HG02840 (cell line): ENCODE results near the gene CDADC1.

ENCODE experiments used
- ATAC-seq: cut with Tn5 transposase; IDR thresholded peaks from one replicate; pipeline ENCODE4 v1.9.1; 2021; ENCODE audit warnings: mild to moderate bottlenecking, moderate library complexity, moderate number of reproducible peaks; ENCODE audit not compliant: unreplicated experiment, low FRiP score

CDADC1 gene

DNA sequence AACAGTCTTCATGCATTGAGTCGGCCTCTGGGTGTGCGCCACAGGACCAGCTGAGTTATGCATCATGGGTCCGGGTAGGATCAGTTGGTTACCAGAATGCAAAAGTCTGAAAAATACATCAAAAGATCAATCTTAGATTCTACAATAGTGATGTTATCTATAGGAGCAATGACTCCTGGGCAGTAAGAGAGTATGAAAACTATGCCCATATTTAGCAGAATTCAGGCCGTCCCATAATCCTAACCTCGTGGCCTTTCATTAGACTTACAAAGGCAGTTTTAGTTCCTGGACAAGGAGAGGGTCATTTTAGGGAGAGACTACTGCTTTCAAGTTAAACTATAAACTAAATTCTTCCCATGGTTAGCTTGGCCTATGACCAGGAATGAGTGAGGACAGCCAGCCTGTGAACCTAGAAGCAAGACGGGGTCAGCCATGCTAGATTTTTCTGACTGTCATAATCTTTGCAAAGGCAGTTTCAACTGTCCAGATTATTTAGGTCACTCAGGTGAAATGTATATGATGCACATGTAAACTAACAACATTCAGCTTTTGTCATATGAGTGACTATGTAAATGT lies 11.8 kb upstream of the CDADC1 start:
- no peak for ATAC-seq

DNA sequence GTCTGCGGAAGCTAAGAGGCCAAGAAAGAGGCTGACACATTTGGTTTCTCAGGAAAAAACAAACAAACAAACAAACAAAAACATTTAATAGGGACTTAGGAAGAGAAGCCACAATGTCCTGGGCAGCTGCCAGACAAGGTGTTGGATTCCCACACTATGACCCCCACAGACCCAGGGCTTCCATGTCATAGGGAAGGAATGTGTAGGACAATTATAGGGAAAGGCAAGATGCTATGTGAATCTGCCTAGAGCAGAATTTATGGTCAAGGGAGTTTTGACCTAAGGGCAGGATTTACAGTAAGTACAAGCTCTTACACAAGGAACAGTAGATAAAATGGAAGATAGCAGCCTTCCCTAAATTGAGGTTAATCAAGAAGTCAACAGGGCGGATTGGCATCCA lies 9.1 kb upstream of the CDADC1 start:
- no peak for ATAC-seq

DNA sequence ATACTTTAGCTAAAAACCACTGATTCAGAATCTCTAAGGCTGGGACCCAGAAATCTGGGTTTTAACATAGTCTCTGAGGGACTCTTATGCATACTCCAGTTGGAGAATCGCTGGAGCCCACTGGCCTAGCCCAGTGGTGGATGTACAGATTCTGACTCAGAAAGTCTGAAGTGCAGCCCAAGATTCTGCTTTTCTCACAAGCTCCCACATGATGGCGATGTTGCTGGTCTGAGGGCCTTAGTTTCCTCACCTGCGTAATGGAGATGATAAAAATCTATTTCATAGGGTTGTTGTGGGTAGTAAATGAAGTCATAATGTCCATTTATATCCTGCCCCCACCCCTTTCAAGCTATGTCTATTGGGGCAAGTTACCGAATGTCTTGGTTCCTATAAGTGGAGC lies 7.7 kb upstream of the CDADC1 start:
- no peak for ATAC-seq

DNA sequence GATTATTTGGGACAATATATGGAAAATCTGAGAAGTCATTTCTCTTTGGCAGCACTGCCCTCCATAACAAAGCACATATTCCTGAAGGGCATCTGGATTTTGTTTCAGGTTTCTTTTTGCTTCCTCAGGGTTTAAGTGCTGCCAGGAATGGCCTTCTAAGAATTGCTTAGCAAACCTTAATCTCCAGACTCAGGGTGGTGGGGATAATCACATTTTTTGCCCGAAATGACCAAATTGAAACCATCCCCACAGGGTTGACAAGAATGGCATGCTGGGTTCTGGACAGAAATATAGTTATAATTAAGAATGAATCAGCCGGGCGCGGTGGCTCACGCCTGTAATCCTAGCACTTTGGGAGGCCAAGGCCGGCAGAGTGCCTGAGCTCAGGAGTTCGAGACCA lies 6.4 kb upstream of the CDADC1 start:
- no peak for ATAC-seq

DNA sequence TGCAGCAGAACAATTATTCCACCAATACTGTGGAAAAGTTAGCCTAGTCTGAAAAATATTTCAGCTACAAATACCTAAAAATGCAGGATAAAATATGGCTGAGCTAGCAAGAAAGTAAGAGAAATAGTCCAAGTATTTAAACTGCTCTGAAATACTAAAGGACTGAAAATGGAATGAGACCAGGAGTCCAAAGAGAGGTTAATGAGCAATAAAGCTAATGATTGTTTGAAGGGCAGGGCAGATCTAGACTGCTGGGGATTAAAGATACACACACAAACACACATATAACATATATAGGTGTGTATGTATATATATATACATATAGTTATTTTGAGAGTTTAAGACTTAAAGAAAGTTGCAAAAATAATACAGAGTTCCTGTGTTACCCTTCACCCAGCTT lies 2.6 kb upstream of the CDADC1 start:
- ATAC-seq: no peak

DNA sequence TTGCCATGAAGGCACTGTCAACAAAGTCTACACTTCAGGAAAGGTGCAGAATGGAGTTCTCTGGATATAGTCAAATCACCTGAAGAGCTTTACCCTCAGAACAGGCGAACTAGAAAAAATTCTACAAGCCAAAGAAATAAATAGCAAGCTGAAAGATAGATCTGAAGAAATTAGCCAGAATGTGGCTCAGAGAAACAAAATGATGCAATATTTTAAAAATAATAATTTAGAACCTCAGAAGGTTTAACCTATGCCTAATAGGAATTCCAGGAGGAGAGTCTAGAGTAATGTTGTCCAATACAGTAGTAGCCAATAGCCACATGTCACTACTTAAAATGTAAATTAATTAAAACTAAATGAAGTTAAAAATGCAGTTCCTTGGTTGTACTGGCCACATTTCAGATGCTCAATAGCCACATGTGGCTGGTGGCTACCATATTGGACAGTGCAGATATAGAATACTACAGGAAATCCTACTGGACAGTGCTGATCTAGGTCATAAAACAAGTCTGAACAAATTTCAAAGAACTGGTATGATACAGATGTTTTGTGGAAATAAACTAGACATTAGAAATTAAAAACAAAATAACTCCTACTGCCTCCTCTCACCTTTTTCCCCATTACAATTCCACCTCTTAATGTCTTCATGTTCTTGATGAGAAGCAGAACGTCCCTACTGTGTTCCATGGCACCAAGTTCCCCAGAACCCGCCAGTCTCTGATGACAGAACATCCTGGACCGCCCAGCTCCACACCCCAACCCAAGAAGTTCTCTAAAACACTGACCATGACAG lies 679 bp upstream of the CDADC1 start:
- peak; percentile 43 for ATAC-seq

DNA sequence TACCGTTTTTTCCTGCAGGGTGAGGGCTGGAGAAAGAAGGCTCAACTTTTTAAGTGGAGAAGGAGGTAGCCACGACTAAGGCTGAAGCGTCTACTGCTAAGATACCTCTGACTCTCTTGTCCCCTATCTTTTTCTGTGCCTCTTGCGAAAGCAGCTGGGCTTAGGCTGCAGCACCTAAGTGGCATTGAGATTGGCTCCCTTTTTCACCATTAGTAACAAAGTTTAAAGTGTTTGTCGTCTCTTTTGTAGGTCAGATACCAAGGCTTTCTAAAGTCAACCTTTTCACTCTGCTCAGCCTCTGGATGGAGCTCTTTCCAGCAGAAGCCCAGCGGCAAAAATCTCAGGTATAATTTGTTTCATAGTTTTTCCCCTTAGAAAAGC lies 887 bp downstream of the CDADC1 start:
- no peak for ATAC-seq

DNA sequence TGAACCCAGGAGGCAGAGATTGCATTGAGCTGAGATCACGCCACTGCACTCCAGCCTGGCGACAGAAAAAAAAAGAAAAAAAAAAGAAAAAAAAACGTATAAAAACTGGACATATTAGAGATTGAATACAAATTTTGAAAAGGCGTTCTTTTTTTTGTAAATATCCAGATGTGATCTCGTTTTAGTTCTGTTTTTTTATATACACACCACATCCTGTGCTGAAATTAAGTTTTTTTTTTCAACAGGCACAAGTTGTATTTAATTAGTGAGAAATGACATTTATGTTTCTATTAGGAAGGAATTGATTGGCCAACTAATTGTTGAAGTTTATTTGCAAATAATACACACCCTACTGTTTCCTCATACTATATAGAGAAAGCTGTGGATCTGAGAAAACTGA lies 3.6 kb downstream of the CDADC1 start:
- no peak for ATAC-seq

DNA sequence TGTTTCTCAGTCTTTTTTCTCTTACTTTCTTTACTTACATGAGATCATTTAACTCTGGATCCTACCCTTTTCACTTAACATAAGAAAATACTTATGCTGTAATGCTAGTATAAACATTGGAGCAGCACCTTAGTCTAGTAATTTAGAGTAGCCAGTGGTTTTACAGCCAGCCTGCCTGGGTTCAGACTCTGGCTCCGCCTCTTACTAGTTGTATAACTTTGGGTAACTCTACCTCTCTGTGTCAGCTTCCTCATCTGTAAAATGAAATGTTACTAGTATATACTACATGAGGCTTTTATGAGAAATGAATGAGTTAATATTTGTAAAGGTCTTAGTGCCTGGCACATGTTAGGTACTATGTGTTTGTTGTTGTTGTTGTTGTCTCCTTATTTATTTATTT lies 5.6 kb downstream of the CDADC1 start:
- no peak for ATAC-seq

DNA sequence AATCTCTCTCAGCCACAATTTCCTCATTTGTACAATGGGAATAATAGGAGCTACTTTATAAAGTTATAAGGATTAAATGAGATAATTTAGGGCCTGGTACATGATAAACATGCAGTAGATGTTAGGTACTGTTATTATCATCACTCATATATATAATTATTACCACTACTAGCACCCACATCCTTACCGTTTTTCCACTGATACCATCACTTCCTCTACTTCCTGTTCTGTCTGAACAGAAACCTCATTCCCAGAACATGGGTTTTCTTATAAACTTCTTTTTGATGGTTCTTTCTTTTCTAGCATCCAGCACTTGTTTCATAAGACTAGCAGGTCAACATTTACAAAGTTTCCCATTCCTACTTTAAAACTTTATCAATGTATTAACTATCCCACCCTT lies 6.3 kb downstream of the CDADC1 start:
- ATAC-seq: no peak

DNA sequence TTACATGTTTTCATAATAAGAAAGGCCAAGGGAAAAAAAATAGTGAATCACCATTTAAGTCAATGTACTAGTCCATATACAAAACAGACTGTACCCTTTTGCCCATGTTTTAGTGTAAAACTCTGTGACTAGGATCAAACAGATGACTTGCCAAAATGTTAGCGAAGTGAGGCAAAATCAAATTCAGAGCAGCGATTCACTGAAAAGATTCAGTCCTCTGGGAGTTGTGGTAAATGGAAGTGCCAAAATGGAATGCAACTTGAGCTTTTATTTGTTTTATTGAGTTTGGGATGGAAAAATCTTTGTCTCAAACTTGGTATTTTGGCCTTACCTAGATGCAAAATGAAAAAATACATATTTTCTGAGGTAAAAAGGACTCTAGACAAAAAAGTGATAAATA lies 9.1 kb downstream of the CDADC1 start:
- ATAC-seq: no peak

DNA sequence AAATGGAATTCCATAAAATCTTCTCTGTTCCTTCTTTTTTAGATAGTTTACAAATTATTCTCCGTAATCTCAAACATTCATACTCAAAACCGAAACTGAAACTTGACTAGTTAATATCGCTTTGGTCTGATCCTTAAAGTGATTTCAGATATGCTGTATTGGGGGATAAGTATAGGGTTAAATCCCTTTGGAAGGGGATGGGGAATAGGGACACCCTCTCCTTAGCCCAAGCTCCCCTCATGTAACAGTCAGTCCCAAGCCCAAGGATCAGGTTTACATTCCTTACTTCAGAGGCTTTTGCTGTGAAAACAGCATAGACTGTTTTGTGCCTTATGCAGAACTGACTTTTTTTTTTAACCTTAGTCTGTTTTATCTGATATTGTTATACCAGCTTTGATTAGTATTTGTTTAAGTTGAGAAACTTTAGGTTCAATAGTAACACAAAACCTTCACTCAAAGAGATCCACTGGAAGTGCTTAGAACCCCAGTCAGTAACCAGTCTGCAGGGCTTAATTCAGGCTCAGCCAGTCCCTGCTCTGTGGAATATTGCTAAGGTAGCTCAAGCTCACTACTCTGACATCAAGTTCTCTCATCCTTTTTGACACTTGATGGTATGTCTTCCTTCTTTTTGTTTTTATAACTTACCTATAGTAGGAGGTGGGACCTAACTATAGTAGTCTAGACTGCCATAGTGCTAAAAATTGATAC lies 10.5 kb downstream of the CDADC1 start:
- no peak for ATAC-seq

DNA sequence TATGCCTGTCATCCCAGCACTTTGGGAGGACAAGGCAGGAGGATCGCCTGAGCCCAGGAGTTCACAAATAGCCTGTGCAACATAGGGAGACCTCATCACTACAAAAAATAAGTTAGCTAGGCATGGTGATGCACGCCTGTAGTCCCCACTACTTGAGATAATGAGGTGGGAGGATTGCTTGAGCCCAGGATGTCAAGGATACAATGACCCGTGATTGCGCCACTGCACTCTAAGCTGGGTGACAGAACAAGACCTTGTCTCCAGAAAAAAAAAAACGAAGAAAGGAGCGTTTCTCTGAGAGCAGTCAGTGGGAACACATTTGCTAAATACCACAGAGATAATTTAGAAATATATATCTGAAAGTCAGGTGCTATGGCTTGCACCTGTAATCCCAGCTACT lies 11.9 kb downstream of the CDADC1 start:
- no peak for ATAC-seq

DNA sequence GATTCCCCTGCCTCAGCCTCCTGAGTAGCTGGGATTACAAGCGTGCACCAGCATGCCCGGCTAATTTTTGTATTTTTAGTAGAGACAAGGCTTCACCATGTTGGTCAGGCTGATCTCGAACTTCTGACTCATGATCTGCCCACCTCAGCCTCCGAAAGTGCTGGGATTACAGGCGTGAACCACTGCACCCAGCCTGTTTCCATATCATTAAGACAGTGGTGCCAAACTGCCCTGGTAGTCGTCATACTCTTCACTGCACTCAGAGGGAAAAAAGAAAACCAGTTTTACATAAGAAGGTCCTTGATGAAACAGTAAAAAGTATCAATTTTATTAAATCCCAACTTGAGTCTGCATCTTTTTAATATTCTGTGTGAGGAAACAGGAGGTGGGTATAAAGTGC lies 14.9 kb downstream of the CDADC1 start:
- ATAC-seq: no peak

DNA sequence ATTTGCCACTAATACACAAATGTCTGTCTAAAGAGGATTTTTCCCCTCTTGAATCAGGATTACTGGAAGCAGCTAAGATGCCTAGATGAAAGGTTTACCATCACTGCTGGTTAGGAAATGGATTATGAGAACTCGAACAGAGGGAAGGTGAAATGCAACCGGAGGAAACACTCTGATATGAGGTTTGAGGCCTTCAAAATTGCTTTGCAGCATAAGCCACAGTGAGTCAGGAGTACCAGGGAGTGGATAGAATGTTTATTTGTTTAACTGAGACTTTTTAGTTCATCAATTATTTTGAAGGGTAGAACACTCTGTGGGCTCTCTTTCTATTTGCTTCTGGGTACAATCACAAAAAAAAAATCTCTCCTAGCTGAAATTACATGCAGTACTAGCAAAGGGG lies 18.1 kb downstream of the CDADC1 start:
- ATAC-seq: no peak

DNA sequence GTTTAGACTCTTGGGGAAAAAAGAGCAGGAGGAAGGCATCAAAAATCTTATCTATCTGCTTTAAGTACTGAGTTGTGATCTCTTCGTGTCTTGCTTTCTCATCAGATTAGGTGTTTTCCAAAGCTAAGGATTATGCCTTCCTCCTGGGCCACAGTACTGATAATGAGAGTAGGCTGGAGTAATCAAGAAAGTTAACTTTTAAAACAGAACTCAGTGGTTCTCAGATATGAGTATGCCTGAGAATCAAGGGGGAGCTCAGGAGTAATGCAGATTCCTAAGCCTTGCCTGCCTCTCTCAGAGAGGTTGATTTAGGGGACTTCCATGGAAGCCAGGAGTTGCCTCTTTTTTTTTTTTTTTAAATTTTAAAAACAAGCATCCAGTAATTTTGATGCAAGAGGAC lies 23.5 kb downstream of the CDADC1 start:
- no peak for ATAC-seq

DNA sequence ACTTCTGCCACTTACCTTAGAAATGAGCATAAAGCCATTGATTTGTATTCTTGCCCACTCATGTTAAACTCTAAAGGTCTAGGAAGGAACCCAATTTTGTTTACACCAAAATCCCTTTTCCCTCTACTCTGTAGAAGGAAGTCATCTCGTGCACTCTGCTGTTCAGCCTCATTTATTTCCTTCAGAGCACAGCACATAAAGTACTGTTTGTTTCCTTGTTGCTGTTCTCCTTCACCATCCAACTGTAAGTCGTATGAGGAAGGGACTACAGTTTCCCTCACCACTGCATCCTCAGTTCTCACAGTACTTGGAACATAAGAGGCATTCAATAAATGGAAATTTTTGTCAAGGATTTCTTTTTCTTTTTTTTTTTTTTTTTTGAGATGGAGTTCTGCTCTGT lies 24.6 kb downstream of the CDADC1 start:
- no peak for ATAC-seq

DNA sequence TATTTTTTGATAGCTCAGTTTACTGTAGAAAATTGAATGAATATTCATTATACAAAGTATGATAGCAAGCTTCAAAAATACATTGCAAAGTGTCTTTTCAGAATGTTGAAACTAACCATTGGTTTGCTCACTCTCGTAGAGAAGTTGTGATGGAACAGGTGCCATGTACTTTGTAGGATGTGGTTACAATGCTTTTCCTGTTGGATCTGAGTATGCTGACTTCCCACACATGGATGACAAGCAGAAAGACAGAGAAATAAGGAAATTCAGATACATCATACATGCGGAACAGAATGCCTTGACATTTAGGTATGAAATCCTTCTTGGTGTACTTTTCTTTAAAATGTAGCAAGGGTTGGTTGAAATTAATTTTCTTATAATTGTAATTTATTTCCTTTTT lies 30.5 kb downstream of the CDADC1 start:
- ATAC-seq: no peak

DNA sequence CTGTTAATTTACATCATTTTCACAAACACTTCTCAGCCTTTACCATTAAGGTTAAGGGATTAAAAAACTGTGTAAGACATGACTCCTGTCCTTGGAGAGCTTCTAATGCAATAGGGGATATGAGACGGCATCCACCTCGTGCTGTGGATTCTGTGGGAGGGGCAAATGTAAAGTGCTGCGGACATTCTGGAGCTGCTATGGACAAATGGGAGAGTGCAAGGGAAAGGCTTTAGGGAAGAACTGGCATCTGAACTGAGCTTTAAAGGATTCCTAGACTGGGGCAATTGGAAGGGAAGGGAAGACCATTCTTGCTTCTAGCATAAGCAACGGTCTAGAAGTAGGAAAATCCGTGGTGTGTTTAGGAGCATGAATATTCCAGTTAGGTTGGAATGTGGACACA lies 31.4 kb downstream of the CDADC1 start:
- no peak for ATAC-seq

DNA sequence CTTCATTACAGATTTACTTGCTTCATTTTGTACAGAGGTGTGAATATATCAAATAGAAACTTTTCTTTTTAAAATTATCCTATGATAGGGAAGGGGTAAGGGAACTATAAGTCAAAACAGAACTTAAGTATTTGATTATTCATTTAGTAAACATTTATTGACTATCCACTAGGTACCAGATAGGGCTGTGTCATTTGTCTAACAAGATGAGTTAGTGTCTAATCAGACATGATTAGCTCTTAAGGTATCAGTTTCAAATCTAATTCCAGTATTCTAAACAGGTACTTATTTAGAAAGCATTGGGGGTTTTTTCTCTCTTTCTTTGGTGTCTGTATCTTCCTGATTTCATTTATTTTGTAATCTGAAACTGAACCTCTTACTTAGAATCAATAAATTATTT lies 32.2 kb downstream of the CDADC1 start:
- no peak for ATAC-seq

DNA sequence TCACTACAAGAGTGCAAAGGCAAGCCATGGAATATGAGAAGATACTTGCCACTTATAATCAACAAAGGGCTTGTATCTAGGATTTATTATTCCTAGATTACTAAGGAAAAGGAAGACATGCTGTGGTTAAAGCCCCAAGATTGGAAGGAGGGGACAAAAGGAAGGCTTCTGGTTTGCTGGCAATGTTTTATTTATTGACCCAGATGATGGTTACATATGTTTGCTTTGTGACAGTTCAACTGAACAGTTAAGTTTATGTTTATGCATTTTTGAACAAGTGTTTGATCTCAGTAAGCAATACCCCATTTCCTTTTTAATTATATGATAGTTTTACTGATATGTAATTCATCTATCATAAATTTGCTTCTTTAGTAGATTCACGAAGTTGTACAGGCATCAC lies 40.3 kb downstream of the CDADC1 start:
- no peak for ATAC-seq

DNA sequence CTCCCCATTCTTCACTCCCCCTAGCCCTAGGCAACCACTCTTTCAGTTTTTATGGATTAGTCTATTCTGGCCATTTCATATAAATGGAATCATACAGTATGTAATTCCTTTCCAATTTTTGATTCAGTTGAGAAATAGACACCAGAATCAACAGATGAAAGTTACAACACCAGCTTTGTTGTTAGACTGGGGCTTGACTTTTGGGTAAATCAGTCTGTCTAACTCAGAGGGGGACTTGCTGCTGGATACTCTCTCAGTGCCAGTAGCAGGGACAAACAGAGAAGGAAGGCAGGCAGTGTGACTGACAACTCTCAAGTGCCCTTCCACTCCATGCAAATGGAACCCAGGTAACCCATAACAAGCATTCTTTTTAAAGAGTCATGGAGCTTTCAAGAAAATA lies 40.7 kb downstream of the CDADC1 start:
- no peak for ATAC-seq
